HEK293 (cell line): Measurements from ENCODE around the gene ERH.

Experiments
- CTCF ChIA-PET: fragments of 350-600 bp; formaldehyde crosslinking; extraction: SDS; loops from one replicate; lab custom pipeline; 2021; ENCODE audit warnings: antibody characterized with exemption; lab: Yijun Ruan, JAX
- POLR2A ChIA-PET: fragments of 300-600 bp; formaldehyde crosslinking; extraction: SDS; loops from one replicate; lab custom pipeline; 2020; ENCODE audit warnings: antibody characterized with exemption, inconsistent platforms; lab: Yijun Ruan, JAX
- H3K27ac ChIP-seq: fragments of 200-500 bp; sonication (Bioruptor generic); 2 replicates; pipeline ENCODE4 v1.5.1; 2014; ENCODE audit warnings: low read depth, low read length, control low read depth, inconsistent platforms; ENCODE audit errors: extremely low read depth
- H3K36me3 ChIP-seq, 2 experiments: fragments of 200-500 bp in 1 of 2; sonication (Bioruptor generic) in 1 of 2; 1 replicate in 1 of 2; 2 replicates in 1 of 2; pipeline ENCODE4 v1.5.1; 2014 to 2017; ENCODE audit warnings: inconsistent platforms in 2 of 2, low read length in 2 of 2; ENCODE audit not compliant: control insufficient read depth in 2 of 2, insufficient read depth in 1 of 2
- H3K4me1 ChIP-seq: fragments of 200-500 bp; sonication (Bioruptor generic); 2 replicates; pipeline ENCODE4 v1.5.1; 2014; ENCODE audit warnings: mild to moderate bottlenecking, low read length, inconsistent platforms; ENCODE audit not compliant: control insufficient read depth, insufficient read depth
- H3K4me3 ChIP-seq: 2 replicates; pipeline ENCODE4 v1.5.1; 2011; ENCODE audit warnings: low read depth, mild to moderate bottlenecking, control low read depth, low read length, moderate library complexity
- H3K9me3 ChIP-seq: fragments of 200-500 bp; sonication (Bioruptor generic); 2 replicates; pipeline ENCODE4 v1.5.1; 2014; ENCODE audit warnings: low read depth, low read length, inconsistent platforms; ENCODE audit not compliant: control insufficient read depth, insufficient read depth
- GFI1B ChIP-seq: fragments of 450-650 bp; formaldehyde crosslinking; IDR thresholded peaks from 2 replicates; pipeline ENCODE4 v1.5.1; 2016; ENCODE audit warnings: missing biosample characterization, missing genetic modification characterization
- OVOL3 ChIP-seq: fragments of 450-650 bp; formaldehyde crosslinking; IDR thresholded peaks from 2 replicates; pipeline ENCODE4 v1.5.1; 2016; ENCODE audit warnings: missing biosample characterization, missing genetic modification characterization
- REPIN1 ChIP-seq: fragments of 450-650 bp; formaldehyde crosslinking; IDR thresholded peaks from 2 replicates; pipeline ENCODE4 v1.5.1; 2017; ENCODE audit warnings: missing biosample characterization, missing genetic modification characterization, low read depth
- SCRT1 ChIP-seq: fragments of 450-650 bp; formaldehyde crosslinking; IDR thresholded peaks from 2 replicates; pipeline ENCODE4 v1.5.1; 2016; ENCODE audit warnings: missing biosample characterization, missing genetic modification characterization, borderline replicate concordance
- YY1 ChIP-seq: fragments of 450-650 bp; formaldehyde crosslinking; IDR thresholded peaks from 2 replicates; pipeline ENCODE4 v1.5.1; 2018; ENCODE audit warnings: missing biosample characterization, missing genetic modification characterization
- ZBTB8A ChIP-seq: fragments of 450-650 bp; formaldehyde crosslinking; IDR thresholded peaks from 2 replicates; pipeline ENCODE4 v1.5.1; 2016; ENCODE audit warnings: missing biosample characterization, missing genetic modification characterization
- ZFHX2 ChIP-seq: fragments of 450-650 bp; formaldehyde crosslinking; conservative IDR thresholded peaks from 2 replicates; pipeline ENCODE4 v1.5.1; 2016; ENCODE audit warnings: missing biosample characterization, missing genetic modification characterization
- ZNF112 ChIP-seq: fragments of 450-650 bp; formaldehyde crosslinking; IDR thresholded peaks from 2 replicates; pipeline ENCODE4 v1.5.0; 2017; ENCODE audit warnings: missing biosample characterization, missing genetic modification characterization
- ZNF146 ChIP-seq: fragments of 450-650 bp; formaldehyde crosslinking; IDR thresholded peaks from 2 replicates; pipeline ENCODE4 v1.5.1; 2016; ENCODE audit warnings: missing biosample characterization, missing genetic modification characterization
- ZNF174 ChIP-seq: fragments of 450-650 bp; formaldehyde crosslinking; IDR thresholded peaks from 2 replicates; pipeline ENCODE4 v1.5.0; 2017; ENCODE audit warnings: missing biosample characterization, mild to moderate bottlenecking, missing genetic modification characterization
- ZNF350 ChIP-seq: fragments of 450-650 bp; formaldehyde crosslinking; IDR thresholded peaks from 2 replicates; pipeline ENCODE4 v1.5.0; 2017; ENCODE audit warnings: missing biosample characterization, mild to moderate bottlenecking, missing genetic modification characterization
- ZNF394 ChIP-seq: fragments of 450-650 bp; formaldehyde crosslinking; IDR thresholded peaks from 2 replicates; pipeline ENCODE4 v1.5.1; 2016; ENCODE audit warnings: missing biosample characterization, missing genetic modification characterization, mild to moderate bottlenecking, moderate library complexity, borderline replicate concordance
- ZNF600 ChIP-seq: fragments of 450-650 bp; formaldehyde crosslinking; IDR thresholded peaks from 2 replicates; pipeline ENCODE4 v1.5.1; 2016; ENCODE audit warnings: missing biosample characterization, missing genetic modification characterization
- ZNF768 ChIP-seq: fragments of 450-650 bp; formaldehyde crosslinking; IDR thresholded peaks from 2 replicates; pipeline ENCODE4 v1.5.1; 2018; ENCODE audit warnings: missing biosample characterization, mild to moderate bottlenecking, missing genetic modification characterization
- ZNF777 ChIP-seq: fragments of 450-650 bp; formaldehyde crosslinking; IDR thresholded peaks from 2 replicates; pipeline ENCODE4 v1.5.1; 2017; ENCODE audit warnings: missing biosample characterization, missing genetic modification characterization, borderline replicate concordance
- TF ChIP-seq, protein P1 (sequence below): fragments of 450-650 bp; formaldehyde crosslinking; IDR thresholded peaks from 2 replicates; pipeline ENCODE4 v1.5.1; 2016; ENCODE audit warnings: missing biosample characterization, missing genetic modification characterization
- TF ChIP-seq, protein P2 (sequence below): fragments of 450-650 bp; formaldehyde crosslinking; IDR thresholded peaks from 2 replicates; pipeline ENCODE4 v1.5.1; 2016; ENCODE audit warnings: missing biosample characterization, missing genetic modification characterization
- TF ChIP-seq, protein P3 (sequence below): sonication (generic); formaldehyde crosslinking; IDR thresholded peaks from 2 replicates; pipeline ENCODE4 v1.8.1; 2022; ENCODE audit warnings: mild to moderate bottlenecking, moderate library complexity, missing genetic modification reagents
- TF ChIP-seq, protein P4 (sequence below): fragments of 450-650 bp; formaldehyde crosslinking; IDR thresholded peaks from 2 replicates; pipeline ENCODE4 v1.5.1; 2016; ENCODE audit warnings: missing biosample characterization, missing genetic modification characterization

ERH gene

DNA sequence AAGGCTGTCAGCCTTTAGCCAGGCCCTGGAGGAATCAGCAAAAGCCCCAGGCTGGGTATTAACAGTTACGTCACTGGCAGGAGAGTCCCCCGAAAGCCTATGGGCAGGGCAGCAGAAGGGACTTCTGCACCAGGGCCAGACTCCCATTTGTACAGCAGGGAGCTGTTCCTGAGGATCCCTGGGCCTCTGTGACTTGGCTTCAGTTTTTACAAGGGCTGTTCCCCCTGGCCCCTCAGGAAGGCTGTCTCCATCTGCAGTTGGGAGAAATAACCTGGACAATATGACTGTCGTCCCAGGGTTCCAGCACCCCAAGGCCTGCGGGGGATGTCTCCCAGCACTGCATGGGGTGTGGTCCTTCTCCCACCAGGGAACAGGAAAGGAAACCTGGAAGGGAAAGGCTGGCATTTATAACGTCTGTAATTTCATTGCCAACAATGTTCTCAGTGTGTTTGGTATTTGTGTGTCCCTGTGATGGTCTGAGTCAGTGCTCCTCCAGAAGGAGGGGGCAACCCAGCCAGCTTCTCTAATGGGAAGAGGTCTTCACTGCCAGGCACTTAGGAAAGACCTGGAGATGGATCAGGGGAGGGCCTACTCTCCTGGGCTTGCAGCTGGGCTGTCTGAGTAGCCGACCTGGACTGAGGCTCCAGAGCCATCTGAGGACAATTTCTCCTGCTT, 42.4 kb downstream of the ERH start (continued):
- no peak for TF ChIP-seq ZFHX2
- TF ChIP-seq YY1 (tag by site-specific recombination): no peak
- no peak for TF ChIP-seq ZNF768
- no peak for TF ChIP-seq REPIN1 (tag by site-specific recombination)
- peak; percentile 72; the same call in 1 of the 2 replicates for TF ChIP-seq ZNF394 (tag by site-specific recombination)
- TF ChIP-seq GFI1B (tag by site-specific recombination): no peak
- no peak for TF ChIP-seq ZNF112 (tag by site-specific recombination)
- TF ChIP-seq, protein P1, sequence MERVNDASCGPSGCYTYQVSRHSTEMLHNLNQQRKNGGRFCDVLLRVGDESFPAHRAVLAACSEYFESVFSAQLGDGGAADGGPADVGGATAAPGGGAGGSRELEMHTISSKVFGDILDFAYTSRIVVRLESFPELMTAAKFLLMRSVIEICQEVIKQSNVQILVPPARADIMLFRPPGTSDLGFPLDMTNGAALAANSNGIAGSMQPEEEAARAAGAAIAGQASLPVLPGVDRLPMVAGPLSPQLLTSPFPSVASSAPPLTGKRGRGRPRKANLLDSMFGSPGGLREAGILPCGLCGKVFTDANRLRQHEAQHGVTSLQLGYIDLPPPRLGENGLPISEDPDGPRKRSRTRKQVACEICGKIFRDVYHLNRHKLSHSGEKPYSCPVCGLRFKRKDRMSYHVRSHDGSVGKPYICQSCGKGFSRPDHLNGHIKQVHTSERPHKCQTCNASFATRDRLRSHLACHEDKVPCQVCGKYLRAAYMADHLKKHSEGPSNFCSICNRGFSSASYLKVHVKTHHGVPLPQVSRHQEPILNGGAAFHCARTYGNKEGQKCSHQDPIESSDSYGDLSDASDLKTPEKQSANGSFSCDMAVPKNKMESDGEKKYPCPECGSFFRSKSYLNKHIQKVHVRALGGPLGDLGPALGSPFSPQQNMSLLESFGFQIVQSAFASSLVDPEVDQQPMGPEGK: no peak
- TF ChIP-seq, protein P2, sequence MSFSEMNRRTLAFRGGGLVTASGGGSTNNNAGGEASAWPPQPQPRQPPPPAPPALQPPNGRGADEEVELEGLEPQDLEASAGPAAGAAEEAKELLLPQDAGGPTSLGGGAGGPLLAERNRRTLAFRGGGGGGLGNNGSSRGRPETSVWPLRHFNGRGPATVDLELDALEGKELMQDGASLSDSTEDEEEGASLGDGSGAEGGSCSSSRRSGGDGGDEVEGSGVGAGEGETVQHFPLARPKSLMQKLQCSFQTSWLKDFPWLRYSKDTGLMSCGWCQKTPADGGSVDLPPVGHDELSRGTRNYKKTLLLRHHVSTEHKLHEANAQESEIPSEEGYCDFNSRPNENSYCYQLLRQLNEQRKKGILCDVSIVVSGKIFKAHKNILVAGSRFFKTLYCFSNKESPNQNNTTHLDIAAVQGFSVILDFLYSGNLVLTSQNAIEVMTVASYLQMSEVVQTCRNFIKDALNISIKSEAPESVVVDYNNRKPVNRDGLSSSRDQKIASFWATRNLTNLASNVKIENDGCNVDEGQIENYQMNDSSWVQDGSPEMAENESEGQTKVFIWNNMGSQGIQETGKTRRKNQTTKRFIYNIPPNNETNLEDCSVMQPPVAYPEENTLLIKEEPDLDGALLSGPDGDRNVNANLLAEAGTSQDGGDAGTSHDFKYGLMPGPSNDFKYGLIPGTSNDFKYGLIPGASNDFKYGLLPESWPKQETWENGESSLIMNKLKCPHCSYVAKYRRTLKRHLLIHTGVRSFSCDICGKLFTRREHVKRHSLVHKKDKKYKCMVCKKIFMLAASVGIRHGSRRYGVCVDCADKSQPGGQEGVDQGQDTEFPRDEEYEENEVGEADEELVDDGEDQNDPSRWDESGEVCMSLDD (tag by site-specific recombination): no peak
- TF ChIP-seq ZNF146 (tag by site-specific recombination): no peak
- TF ChIP-seq SCRT1: no peak
- no peak for TF ChIP-seq ZBTB8A (tag by site-specific recombination)

DNA sequence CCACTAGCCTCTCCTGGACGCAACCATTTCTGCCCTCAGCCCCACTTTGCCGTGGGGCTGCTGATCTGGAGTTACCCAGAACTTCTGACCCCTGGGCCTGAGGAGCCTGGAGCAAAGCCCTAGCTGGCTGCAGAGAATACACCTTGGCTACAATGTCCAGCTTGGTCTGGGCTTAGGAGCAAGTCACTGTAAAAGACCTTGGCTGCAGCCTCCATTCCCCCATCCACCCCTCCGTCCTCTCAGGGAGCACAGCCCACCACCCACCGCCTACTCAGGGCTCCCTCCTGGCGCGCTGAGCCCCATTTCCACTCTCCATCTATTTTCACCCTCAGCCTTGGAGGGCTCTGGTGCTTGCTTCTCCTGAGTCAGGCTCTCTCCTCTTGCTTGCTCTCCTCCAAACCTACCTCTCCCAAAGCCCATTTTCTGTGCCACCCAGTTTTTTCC, 42.9 kb downstream of the ERH start:
- H3K4me3 ChIP-seq: no peak overlapping the region
- H3K36me3 ChIP-seq: no peaks in the 10 kb centered on the region
- CTCF ChIA-PET: no interaction called here
- POLR2A ChIA-PET: no interaction called here
- H3K4me1 ChIP-seq: 0 out of 2 replicates have a peak, but pooled peaks cover 2% of the 10 kb centered on the region
- TF ChIP-seq ZNF350 (tag by site-specific recombination) (no peak), OVOL3 (tag by site-specific recombination) (no peak), ZBTB8A (tag by site-specific recombination) (no peak), ZNF768 (no peak), ZNF777 (tag by site-specific recombination) (no peak), ZNF174 (tag by site-specific recombination) (no peak), ZNF600 (tag by site-specific recombination) (no peak), YY1 (tag by site-specific recombination) (no peak)
- TF ChIP-seq, protein P3, sequence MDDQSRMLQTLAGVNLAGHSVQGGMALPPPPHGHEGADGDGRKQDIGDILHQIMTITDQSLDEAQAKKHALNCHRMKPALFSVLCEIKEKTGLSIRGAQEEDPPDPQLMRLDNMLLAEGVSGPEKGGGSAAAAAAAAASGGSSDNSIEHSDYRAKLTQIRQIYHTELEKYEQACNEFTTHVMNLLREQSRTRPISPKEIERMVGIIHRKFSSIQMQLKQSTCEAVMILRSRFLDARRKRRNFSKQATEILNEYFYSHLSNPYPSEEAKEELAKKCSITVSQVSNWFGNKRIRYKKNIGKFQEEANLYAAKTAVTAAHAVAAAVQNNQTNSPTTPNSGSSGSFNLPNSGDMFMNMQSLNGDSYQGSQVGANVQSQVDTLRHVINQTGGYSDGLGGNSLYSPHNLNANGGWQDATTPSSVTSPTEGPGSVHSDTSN: no peak
- TF ChIP-seq, protein P4, sequence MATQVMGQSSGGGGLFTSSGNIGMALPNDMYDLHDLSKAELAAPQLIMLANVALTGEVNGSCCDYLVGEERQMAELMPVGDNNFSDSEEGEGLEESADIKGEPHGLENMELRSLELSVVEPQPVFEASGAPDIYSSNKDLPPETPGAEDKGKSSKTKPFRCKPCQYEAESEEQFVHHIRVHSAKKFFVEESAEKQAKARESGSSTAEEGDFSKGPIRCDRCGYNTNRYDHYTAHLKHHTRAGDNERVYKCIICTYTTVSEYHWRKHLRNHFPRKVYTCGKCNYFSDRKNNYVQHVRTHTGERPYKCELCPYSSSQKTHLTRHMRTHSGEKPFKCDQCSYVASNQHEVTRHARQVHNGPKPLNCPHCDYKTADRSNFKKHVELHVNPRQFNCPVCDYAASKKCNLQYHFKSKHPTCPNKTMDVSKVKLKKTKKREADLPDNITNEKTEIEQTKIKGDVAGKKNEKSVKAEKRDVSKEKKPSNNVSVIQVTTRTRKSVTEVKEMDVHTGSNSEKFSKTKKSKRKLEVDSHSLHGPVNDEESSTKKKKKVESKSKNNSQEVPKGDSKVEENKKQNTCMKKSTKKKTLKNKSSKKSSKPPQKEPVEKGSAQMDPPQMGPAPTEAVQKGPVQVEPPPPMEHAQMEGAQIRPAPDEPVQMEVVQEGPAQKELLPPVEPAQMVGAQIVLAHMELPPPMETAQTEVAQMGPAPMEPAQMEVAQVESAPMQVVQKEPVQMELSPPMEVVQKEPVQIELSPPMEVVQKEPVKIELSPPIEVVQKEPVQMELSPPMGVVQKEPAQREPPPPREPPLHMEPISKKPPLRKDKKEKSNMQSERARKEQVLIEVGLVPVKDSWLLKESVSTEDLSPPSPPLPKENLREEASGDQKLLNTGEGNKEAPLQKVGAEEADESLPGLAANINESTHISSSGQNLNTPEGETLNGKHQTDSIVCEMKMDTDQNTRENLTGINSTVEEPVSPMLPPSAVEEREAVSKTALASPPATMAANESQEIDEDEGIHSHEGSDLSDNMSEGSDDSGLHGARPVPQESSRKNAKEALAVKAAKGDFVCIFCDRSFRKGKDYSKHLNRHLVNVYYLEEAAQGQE (tag by site-specific recombination): no peak
- no peak overlapping the region for H3K27ac ChIP-seq
- no peaks in the 10 kb centered on the region for H3K9me3 ChIP-seq
